A673 (cell line): ENCODE results near the gene MECR.

Experiments used
- EZH2 ChIP-seq: fragments of 200-600 bp; sonication (generic); IDR thresholded peaks from 2 replicates; pipeline ENCODE4 v1.6.1; 2017; ENCODE audit warnings: borderline replicate concordance, low read depth, mild to moderate bottlenecking, mixed read lengths, antibody characterized with exemption, low read length; ENCODE audit not compliant: poor library complexity, severe bottlenecking
- TF ChIP-seq, protein P1 (sequence below): fragments of 300-800, 200-600 bp; sonication (generic); conservative IDR thresholded peaks from 2 replicates; pipeline ENCODE4 v1.5.1; 2017; ENCODE audit warnings: low read depth, mild to moderate bottlenecking, antibody characterized with exemption, low read length, moderate library complexity, mixed read lengths

DNA sequence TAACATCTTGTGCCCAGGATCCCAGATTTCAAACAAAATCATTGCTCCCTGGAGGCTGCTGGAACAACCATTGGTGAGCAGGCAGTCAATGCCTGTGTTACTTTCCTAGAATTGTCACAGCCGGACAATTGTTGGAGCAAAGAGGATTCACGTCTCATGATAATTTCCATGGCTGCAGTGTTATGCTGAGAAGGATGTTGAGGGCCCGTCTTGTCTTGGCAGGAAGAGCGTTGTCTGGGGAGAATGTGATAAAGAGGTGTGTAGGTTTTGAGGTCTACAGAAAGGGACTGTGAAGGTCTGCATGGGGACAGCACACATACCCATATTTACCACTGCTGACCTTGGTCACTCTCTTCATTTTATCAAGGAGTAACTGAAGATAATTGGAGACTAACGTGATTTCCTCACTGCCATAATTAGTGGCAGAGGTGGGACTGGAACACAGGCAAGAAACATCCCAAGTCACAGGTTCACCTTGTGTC lies 6.3 kb downstream of the MECR start:
- TF ChIP-seq, protein P1, sequence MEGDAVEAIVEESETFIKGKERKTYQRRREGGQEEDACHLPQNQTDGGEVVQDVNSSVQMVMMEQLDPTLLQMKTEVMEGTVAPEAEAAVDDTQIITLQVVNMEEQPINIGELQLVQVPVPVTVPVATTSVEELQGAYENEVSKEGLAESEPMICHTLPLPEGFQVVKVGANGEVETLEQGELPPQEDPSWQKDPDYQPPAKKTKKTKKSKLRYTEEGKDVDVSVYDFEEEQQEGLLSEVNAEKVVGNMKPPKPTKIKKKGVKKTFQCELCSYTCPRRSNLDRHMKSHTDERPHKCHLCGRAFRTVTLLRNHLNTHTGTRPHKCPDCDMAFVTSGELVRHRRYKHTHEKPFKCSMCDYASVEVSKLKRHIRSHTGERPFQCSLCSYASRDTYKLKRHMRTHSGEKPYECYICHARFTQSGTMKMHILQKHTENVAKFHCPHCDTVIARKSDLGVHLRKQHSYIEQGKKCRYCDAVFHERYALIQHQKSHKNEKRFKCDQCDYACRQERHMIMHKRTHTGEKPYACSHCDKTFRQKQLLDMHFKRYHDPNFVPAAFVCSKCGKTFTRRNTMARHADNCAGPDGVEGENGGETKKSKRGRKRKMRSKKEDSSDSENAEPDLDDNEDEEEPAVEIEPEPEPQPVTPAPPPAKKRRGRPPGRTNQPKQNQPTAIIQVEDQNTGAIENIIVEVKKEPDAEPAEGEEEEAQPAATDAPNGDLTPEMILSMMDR: no peak
- TF ChIP-seq EZH2: no peak
